ENCODE measurements around the gene UBA52.

- TF ChIP-seq CTCF (IDR thresholded peaks at IDR 0.05), result no peak
- no peak for TF ChIP-seq EZH2 (IDR thresholded peaks at IDR 0.05; ENCODE audit: borderline replicate concordance, insufficient read depth, low read depth, low read length, poor library complexity, severe bottlenecking)
These were observed 37.4 kb downstream of the UBA52 start for GRCh38 chr19:18608805-18609716.

Measured in B cell (primary cell).